ENCODE results near the gene SCG5. TPM values are rescaled to one million over a fixed set of nuclear protein-coding genes. Genes with fewer than 3 reads are reported as not detected.
"Not testable (repeated sequence)": the region's sequence is repeated elsewhere in the genome, so short reads cannot be mapped to it uniquely, and the experiment has no call there.

The SCG5 gene, protein sequence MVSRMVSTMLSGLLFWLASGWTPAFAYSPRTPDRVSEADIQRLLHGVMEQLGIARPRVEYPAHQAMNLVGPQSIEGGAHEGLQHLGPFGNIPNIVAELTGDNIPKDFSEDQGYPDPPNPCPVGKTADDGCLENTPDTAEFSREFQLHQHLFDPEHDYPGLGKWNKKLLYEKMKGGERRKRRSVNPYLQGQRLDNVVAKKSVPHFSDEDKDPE
- 2.4 and 12.0 TPM in 2 replicates for total RNA-seq

DNA sequence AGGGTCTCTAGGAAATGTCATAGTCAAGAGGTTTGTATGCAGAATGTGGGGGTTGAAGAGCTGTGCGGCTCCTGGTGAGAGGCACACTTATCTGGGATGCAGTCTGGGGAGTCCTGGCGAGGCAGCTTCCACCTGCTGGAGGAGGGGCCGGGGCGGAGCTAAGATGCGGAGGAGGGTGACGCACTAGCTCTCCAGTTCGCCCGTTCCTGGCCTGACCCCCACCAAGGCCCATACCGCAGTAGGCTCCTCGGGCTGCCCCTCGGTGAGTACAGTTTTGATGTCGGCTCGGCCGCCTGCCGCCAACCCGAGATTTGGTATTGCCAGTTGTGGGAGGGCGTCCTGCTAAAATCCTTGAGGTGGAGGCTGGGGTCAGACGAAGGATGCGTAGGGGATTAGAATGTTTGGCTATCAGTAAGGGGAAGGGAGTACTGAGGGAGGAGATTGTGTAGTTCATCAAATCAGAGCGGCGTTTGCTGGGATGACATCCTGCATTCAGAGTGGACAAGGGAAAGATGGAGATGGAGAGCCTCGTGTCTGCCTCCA lies at the start of gene SCG5:
Gene SCG5, plus strand, starts transcription at position 194 of the 543 bp plus-strand sequence. CDS start 1,883 bp downstream, outside the sequence.
- DNase-seq (ENCODE audit: low read depth) = no peak

DNA sequence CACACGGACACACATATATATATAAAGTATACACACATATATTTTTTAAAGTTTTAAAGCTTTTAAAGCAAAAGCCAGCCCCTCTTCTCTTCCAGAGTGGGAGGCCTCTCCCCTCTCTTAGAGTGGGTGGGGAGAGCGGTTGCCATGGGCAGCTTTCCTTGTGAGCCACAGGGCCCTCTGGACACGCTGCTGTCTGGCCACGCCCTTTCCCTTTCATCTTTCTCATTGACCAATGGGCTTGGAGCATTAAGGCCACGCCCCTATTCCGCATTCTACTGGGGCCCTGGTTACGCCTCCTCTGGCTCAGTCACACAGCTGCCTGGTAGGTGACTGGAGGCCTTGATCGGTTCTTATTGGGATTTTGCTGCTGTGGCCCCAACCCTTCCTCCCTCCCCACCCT lies 48.4 kb upstream of the SCG5 start, which contains the start of gene GOLGA8N:
Gene GOLGA8N, plus strand, starts transcription at position 306 of the 400 bp plus-strand sequence.
- DNase-seq (ENCODE audit: low read depth) = not testable (repeated sequence)

DNA sequence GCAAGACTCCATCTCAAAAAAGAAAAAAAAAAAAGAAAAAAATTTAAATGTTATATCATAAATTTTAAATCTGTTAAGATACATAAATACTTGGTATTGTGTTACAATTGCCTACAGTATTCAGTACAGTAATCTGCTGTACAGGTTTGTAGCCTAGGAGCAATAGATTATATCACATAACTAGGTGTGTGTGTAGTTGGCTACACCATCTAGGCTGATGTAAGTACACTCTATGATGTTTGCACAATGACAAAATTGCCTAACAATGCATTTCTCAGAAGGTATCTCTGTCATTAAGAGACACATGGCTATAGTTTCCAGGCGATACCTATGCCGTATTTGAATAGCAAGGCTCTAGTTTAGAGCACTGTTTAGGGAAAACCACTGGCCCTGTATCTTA lies 32.0 kb upstream of the SCG5 start:
- DNase-seq (ENCODE audit: low read depth) = not testable (repeated sequence)

DNA sequence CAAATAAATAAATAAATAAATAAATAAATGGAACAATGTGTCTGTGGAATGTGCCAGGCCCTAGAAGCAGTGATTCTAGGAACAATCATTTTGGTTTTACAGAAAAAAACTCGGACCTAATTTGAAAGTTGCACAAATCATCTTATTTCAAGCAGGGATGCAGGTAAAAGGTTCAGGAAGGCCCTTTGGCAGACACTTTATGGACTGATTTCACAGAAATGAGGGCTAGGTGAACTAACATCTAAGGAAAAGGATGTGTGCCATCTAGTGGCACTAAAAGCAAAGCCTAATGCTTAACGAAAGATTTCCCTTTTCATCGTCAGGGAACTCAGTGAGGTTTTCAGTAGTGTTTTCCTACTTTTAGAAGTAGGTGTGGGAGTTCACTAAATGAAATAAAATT lies 30.8 kb upstream of the SCG5 start:
- peak; percentile 44 for DNase-seq (ENCODE audit: low read depth)

DNA sequence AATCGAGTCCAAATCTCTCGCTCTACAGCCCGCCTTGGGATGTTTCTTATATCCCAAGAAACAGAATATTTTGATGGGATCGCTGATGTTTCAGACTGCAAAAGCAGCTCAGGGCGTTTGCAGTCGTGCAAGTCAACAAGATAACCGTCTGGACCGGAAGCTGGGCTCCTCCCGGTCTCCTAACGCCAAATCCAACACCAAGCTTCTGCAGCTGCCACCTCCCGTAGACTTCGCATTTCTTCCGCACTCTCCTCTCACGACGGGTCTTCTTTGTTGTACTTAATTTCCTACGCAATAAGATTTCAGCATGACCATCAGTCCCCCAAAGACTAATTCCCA lies 26.8 kb upstream of the SCG5 start:
- not testable (repeated sequence) for DNase-seq (ENCODE audit: low read depth)

DNA sequence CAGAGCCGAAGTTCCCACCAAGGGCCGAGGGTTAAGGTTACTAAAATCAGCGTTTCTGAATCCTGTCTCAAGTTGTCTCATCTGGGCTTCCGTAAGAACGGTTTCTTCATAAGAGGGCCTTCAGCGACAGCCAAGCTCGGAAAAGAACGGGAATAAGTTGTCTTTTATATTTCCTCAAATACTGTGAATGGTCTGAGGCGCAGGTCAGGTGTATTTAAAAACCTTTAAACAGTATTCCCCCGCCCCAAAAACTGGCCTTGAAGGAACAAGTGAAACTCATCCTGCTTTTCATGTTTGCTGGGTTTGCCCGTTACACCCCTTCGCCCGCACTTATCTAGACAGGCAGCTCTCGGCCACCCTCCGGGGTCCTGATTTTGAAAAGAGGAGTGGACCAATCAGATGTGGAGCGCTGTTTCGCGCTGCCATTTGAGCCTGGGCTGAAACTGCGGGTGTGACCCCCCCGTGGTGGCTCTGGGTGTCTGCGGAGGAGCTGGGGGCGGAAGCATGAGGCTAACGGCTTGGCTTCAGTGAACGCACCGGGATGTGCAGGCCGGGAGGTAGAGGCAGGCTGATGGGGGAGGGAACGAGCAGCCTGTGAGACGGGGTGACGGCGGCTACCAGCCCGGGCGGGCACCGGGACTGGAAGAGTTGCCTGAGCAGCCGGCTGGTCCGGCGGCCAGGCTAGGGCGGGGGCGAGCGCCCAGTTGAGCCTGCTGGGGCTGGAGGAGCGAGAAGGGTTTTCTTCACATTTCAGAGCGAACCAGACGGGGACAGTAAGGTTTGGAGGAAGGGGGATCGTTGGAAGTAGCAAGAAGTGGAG lies 26.2 kb upstream of the SCG5 start, which contains the start of gene ARHGAP11A:
Gene ARHGAP11A, plus strand, starts transcription at position 454 of the 820 bp plus-strand sequence. CDS start 708 bp downstream, outside the sequence.
- peak; percentile 87 for DNase-seq (ENCODE audit: low read depth)

DNA sequence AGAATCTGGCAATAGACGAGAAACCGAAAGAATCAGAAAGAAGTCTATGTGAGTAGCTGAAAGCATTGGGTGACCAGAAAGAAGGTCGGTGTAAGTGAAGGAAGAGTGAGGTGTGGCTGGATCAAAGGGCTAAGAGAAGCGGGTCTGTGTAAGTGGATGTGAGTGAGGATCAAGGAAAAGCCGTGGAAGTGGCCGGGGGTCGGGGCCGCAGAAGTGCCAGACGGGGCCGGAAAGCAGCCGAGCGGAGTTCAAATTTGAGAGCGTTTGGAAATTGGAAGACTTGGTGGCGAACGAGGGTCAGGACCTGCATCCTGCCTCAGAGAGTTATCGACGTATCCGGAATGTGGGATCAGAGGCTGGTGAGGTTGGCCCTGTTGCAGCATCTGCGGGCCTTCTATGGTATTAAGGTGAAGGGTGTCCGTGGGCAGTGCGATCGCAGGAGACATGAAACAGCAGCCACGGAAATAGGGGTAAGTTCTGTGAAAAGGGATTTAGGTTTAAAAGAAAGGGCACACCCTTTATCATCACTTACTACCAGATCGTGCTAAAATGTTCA lies 25.6 kb upstream of the SCG5 start:
- DNase-seq (ENCODE audit: low read depth) = not testable (repeated sequence)

DNA sequence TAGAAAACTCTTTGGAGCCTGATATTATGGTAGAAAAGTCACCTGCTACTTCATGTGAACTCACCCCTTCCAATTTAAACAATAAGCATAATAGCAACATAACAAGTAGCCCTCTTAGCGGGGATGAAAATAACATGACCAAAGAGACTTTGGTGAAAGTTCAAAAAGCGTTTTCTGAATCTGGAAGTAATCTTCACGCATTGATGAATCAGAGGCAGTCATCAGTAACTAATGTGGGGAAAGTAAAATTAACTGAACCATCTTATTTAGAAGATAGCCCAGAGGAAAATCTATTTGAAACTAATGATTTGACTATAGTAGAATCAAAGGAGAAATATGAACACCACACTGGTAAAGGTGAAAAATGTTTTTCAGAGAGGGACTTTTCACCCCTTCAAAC lies 5.1 kb upstream of the SCG5 start:
- DNase-seq (ENCODE audit: low read depth) = peak; percentile 49

DNA sequence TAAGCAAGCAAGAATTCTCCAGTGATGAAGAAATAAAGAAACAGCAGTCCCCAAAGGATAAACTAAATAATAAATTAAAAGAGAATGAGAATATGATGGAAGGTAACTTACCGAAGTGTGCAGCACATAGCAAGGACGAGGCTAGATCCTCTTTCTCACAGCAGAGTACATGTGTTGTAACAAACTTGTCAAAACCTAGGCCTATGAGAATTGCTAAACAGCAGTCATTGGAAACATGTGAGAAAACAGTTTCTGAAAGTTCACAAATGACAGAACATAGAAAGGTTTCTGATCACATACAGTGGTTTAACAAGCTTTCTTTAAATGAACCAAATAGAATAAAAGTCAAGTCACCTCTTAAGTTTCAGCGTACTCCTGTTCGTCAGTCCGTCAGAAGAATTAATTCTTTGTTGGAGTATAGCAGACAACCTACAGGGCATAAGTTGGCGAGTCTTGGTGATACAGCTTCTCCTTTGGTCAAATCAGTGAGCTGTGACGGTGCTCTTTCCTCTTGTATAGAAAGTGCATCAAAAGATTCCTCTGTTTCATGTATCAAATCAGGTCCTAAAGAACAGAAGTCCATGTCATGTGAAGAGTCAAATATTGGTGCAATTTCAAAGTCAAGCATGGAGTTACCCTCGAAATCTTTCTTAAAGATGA lies 4.5 kb upstream of the SCG5 start:
- no peak for DNase-seq (ENCODE audit: low read depth)

DNA sequence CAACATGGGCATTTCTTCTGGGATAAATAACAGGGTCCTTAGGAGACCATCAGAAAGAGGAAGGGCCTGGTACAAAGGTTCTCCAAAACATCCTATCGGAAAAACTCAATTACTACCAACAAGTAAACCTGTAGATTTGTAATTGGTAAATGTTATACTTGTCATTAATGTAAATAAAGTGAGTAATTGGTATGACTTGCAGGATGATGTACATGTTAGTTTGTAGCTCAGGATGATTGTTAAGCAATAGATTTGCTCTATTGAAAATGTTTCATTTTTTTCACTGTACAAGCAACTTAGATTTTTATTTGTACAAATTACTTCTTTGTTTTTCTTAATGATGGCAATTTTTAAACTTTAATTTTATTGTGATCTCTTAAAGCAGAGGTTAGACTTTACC lies 3.8 kb upstream of the SCG5 start:
- DNase-seq (ENCODE audit: low read depth) = no peak

DNA sequence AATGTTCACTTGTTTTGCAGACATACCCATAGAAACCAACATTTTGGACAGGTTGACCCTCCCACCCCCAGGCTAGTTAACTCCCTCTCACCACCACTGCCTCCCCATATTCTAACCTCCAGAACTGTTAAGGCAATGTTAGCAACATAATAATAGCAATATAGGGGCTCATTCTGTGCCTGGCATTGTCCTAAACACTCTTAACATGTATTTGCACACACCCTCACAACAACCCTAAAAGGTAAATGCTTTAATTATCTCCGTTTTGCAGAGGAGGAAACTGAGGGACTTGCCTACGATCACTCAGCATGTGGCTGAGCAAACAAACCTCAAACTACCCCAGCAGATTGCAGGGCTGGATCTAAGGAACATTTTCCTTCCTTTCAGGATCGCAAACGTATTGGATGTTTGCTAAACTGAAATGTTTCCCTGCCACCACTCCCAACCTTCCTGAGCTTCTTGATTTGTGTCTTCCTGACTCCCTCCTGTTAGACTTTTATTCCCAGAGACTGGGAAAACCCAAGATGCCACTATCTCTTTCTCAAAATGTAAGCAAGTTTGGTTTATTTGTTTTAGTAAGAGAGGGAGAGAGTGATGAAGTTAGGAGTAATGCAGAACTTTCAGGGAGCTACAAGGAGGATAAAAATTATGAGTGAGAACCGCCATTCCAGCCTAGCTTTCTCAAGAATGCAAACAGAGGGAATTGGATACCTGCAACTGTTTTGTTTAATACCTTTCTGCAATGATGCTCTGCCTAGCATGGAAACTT lies 1.3 kb downstream of the SCG5 start:
- no peak for DNase-seq (ENCODE audit: low read depth)

DNA sequence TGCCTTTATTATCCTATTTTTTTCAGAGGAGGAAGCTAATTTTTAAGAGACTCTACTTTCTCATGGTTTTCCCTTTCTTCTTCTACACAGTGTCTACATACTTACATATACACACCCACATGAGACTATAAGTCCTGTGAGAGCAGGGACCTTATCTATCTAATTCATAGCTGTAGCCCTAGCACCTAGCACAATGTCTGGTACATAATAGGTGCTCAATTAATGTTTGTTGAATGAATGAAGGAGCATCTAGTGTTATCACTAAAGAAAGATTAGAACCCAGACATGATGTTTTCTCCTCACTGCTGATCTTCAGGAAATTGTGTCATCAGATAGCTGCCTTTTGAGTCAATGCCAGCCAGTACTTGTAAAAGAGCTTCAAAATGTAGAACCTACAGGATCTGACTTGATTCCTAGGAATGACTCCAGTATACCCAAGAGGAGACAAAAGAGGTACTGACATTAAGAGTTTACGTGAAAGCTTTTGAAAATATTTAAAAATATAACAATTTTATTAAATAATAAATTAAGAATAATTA lies 2.5 kb downstream of the SCG5 start:
- no peak for DNase-seq (ENCODE audit: low read depth)

DNA sequence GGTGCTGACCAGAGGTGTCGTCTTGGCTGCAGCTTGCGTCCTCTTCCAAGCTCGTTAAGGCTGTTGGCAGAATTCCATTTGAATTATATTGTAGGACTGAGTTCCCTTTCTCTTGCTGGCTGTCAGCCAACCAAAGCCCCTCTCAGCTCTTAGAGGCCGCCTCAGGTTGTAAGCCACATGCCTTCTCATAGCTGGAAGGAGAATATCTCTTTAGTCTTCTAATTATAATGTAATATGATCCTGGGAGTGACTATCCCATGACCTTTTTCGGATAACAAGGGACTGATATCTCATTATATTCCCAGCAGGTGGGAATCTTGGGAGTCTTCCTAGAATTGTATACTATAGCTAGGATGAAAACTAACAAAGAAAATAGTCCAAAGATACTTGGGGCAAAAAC lies 4.8 kb downstream of the SCG5 start:
- no peak for DNase-seq (ENCODE audit: low read depth)

DNA sequence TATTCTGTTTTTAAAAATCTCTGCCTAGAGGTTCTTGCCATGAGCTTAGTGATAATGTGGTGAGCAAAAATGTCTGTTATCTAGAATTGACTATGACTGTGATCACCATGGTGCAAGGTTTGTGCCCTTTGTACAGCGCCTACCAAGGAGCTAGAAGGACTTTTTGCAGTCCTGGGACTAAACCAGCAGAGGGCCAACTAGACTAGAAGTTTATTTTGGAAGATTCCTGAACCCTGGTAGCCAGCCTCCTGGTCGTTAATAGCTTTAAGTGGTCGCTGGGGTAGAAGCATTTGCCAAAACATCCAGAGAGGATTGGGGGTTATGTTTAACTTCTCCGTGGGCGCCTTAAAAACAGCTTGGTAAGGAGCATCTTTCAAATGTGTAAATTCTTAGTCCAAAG lies 7.8 kb downstream of the SCG5 start:
- no peak for DNase-seq (ENCODE audit: low read depth)

DNA sequence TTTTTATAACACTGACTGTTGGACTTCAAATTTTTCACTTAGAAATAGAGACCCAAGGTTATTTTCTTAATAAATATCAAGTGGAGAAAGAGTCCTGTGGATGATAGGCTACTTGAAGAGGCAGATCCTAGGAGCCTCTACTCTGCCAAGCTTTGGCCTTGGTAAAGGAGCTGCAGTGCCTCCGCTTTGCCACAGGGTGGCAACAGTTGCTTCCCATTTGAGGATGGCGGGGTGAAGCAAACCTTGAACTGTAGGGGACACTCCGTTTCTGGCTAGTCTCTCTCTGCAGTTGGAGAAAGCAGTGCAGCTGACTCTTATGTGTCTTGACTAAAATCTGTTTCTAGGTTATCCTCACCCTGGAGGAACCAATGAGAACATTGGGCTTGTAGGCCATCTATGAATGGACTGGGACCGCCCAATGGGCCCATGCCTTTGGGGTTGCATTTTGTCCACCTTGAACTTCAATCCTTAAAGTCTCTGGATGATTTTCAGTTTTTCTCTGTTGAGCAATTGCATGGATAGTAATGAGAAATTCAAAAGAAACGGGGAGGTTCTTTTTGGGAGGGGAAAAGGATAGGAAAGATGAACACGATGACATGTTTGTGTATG lies 9.8 kb downstream of the SCG5 start:
- DNase-seq (ENCODE audit: low read depth) = peak; percentile 61

DNA sequence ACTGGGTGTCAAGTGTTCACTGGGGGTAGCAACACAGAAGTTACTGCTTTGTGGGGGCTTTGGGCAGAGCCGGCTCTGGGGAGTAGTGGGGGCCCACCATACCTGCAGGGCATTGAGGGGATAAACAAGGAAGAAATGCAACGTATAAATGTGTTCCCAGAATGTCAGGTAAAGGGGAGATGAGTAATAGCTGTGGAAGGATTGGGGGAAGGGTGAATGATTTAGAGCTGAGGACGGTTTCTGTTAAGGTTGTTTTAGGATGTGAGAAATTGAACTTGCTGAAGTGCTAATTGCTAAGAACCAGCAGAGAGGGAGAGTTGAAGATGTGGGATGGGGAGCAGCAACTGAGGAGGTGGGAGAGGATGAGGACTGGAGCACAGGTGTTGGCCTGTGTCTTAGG lies 10.7 kb downstream of the SCG5 start:
- DNase-seq (ENCODE audit: low read depth) = no peak

DNA sequence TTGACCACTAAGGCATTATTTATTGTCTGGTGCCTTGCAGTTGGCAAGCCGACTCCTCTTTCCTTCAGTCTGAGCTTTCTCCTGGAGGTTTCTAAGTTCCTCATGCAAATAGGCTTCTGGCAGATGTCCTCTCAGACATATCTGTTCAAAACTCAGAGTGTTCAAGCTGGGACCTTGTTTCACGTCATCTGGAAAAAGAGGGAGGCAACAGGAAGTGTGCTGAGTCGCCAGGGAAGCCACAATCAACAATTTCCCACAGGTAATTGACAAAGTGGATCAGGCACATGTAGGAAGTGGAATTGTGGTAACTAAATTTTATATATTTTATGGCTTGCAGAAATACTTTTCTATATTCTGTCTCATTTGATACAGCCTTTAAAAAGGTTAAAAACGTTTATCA lies 14.6 kb downstream of the SCG5 start:
- no peak for DNase-seq (ENCODE audit: low read depth)

DNA sequence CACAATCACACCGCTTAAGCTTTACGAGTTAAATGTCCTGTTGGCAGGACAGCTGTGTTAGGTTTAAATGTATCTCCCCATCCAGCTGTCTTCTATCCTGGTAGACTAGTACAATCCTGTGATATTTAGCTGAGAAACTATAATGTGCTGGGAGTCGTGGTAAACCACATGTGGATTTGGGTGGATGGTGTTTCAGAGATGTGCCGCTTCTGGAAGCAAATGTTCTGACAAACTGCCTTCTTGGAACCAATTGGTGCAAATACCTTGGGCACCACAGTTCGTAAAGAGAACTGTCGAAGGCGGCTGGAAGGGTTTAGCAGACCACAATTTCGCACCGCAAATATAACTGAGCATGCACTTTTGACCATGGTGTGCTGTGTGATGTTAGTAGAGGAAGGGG lies 15.0 kb downstream of the SCG5 start:
- no peak for DNase-seq (ENCODE audit: low read depth)

DNA sequence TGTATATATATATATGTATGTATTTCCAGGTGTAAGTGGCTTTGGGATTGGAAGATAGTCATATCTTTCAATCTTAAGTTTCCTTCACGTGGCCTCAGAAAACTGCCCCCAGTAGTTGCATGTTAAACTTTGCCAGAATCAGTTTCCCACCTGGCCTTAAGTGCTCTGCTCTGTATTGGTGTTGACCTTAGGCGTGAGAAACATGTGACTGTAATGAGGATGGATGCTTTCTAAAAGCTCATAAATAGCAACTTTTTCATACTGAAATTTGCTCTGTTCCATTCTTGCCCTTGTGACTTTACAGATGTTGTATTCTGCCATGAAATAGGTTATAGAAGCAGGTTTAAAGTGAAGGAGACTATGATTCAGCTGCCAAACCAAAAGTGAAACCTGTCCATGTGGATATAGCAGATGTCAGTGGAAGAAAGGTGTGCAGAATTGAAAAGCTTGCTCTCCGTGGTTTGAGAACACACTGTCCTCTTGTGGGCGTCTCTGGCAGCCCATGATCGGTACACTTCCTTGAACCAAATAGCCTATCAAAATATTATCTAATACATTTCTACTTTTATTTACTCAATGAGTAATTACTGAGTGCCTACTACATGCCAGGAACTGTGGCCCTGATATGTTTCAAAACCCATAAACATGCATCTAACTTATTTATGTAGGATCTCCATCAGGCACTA lies 15.8 kb downstream of the SCG5 start:
- DNase-seq (ENCODE audit: low read depth) = peak; percentile 29

DNA sequence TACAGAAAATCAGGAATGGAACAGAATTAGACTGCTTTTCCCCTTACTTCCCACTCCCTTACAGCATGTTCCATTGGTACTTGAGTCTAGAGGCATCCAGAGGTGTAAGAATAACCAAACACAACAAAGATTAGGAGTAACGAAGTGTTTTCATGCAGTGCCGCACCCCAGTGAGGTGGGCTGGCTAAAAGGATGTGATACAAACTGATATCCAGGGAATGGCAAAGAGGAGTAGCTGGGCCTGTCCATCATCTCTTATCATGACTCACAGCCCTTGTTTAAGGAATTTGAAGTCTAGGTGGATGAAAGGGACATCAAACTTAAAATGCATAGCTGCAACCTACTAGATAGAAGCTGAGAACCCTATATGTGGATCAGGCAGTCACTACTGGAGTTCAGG lies 16.4 kb downstream of the SCG5 start:
- no peak for DNase-seq (ENCODE audit: low read depth)
